Fibroblast of the aortic adventitia (primary cell): Measurements from ENCODE around the gene ANKS4B. TPM values are rescaled to one million over a fixed set of nuclear protein-coding genes. Genes with fewer than 3 reads are reported as not detected.

Source experiments
- DNase-seq: peaks from one replicate; pipeline ENCODE4 v3.0.0-alpha.2; 2010; ENCODE audit warnings: low read depth
- H3K4me3 ChIP-seq: 2 replicates; pipeline ENCODE4 v1.5.1; 2011; ENCODE audit warnings: low read depth, mild to moderate bottlenecking, control low read depth, low read length, moderate library complexity
- CTCF ChIP-seq: IDR thresholded peaks from 2 replicates; pipeline ENCODE4 v1.5.1; 2011; ENCODE audit warnings: mild to moderate bottlenecking, low read length, control low read depth, inconsistent platforms; ENCODE audit not compliant: insufficient read depth
- total RNA-seq: library from RNA; depleted of rRNA; stranded (reverse); fragments of >200 nt; gene quantifications from 2 replicates; pipeline ENCODE4 v1.2.3, GENCODE V29; 2012; ENCODE audit warnings: low replicate concordance

The ANKS4B gene
- total RNA-seq, 1 donor: not detected

GRCh38 chr16:21199607-21200218 lies 33.8 kb upstream of the ANKS4B start:
- DNase-seq: no peak
- TF ChIP-seq CTCF: no peak
- H3K4me3 ChIP-seq: no peak overlapping the region

GRCh38 chr16:21203155-21203797 lies 30.2 kb upstream of the ANKS4B start:
- H3K4me3 ChIP-seq: no peak overlapping the region
- no peak for DNase-seq
- TF ChIP-seq CTCF: no peak

- no peak for TF ChIP-seq CTCF
- no peak overlapping the region for H3K4me3 ChIP-seq
- no peak for DNase-seq
Measured at GRCh38 chr16:21205303-21205702, 28.2 kb upstream of the ANKS4B start.

- DNase-seq: no peak
- H3K4me3 ChIP-seq: no peak overlapping the region
- TF ChIP-seq CTCF: no peak
Measured at GRCh38 chr16:21206550-21206949, 26.9 kb upstream of the ANKS4B start.

- no peak for DNase-seq
- no peak overlapping the region for H3K4me3 ChIP-seq
- no peak for TF ChIP-seq CTCF
Measured at GRCh38 chr16:21208446-21209230, 24.9 kb upstream of the ANKS4B start.

- no peak within 1 kb of the TSS for H3K4me3 ChIP-seq
- no peak for DNase-seq
- TF ChIP-seq CTCF: no peak
Measured at GRCh38 chr16:21211486-21211885, 22.0 kb upstream of the ANKS4B start, which contains the start of gene ZP2. Gene ZP2, minus strand, starts transcription at chr16:21211574. Its CDS starts 27 bp downstream, at chr16:21211547.
